GM12872 (cell line): ENCODE measurements around the gene VSIG10.

Experiments
- CTCF ChIP-seq: IDR thresholded peaks from 3 replicates; pipeline ENCODE4 v1.5.1; 2011; ENCODE audit warnings: low read depth, mild to moderate bottlenecking, low read length, moderate library complexity; ENCODE audit not compliant: insufficient read depth

The VSIG10 gene

GRCh38 chr12:118055865-118056773 is 47.7 kb downstream of the VSIG10 start:
- TF ChIP-seq CTCF, result no peak

GRCh38 chr12:118055144-118055557 is 48.7 kb downstream of the VSIG10 start:
- peak; percentile 76 for TF ChIP-seq CTCF

GRCh38 chr12:118053071-118053985 is 50.5 kb downstream of the VSIG10 start:
- TF ChIP-seq CTCF, result no peak

GRCh38 chr12:118052324-118053070 is 51.3 kb downstream of the VSIG10 start:
- TF ChIP-seq CTCF, result no peak

GRCh38 chr12:118050972-118051910 is 52.6 kb downstream of the VSIG10 start:
- TF ChIP-seq CTCF, result no peak

GRCh38 chr12:118046430-118046829 is 57.4 kb downstream of the VSIG10 start:
- TF ChIP-seq CTCF, result no peak
